HG03558 (cell line): ENCODE measurements around the gene LIMS1.
"Not testable (repeated sequence)": the region's sequence is repeated elsewhere in the genome, so short reads cannot be mapped to it uniquely, and the experiment has no call there.

Source experiments
- ATAC-seq: cut with Tn5 transposase; IDR thresholded peaks from one replicate; pipeline ENCODE4 v1.9.1; 2021; ENCODE audit warnings: moderate number of reproducible peaks; ENCODE audit not compliant: unreplicated experiment; ENCODE audit errors: extremely low read depth

The LIMS1 gene

DNA sequence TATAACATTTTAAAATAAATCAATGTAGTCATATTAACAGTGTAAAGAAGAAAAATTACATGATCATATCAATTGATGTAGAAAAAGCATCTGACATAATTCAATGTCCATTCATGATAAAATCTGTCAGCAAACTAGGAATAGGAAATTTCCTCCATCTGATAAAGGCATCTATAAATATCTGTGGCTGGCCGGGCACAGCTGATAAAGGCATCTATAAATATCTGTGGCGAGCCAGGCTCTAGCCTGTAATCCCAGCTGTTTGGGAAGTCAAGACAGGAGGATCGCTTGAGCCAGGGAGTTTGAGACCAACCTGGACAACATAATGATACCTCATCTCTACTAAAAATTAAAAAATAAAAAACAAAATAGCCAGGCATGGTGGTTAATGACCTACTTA, 166.9 kb downstream of the LIMS1 start:
- ATAC-seq: no peak

DNA sequence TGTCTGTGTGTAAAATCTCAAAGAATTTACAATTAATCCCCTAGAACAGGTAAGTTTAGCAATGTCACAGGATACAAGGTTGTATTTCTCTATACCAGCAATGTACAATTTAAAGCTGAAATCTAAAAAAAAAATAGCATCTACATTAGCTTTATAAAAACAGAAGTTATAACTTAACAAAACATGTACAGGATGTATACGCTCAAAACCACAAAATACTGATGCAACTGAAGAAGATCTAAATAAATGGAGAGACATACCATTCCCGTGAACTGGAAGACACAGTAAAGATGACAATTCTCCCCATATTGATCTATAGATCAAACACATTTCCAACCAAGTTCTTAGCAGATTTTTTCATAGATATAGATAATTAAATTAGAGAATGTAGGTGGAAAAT, 167.5 kb downstream of the LIMS1 start:
- no peak for ATAC-seq

DNA sequence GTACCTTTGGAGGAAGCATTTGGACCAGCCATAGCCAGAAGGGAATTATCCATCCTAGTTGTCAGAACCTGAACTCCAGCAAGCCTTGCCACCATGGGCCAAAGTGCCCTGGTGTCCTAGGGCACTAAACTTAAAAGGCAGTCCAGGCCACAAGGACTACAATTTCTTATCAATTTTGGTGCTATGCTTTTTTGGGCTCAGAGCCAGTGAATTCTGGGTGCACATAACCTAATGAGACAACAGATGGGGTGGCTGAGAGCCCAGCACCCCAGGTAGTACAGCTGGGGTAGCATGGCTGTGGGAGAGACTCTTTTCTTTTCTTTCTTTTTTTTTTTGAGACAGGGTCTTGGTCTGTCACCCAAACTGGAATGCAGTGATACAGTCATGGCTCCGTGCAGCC, 170.6 kb downstream of the LIMS1 start:
- ATAC-seq: no peak

- ATAC-seq: no peak
Measured at GRCh38 chr2:108707300-108707699, 173.0 kb downstream of the LIMS1 start.

DNA sequence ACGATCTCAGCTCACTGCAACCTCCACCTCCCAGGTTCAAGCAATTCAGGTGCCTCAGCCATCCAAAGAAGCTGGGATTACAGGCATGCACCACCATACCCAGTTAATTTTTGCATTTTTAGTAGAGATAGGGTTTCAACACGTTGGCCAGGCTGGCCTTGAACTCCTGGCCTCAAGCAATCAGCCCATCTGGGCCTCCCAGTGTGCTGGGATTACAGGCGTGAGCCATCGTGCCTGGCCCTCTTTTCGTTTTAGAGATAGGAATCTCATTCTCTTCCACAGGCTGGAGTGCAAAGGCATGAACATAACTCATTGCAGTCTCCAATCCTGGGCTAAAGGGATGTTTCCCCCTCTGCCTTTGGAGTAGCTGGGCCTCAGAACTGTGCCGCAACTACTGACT, 182.7 kb downstream of the LIMS1 start:
- ATAC-seq: not testable (repeated sequence)

GRCh38 chr2:108719149-108720044, 185.1 kb downstream of the LIMS1 start, which contains the start of gene RANBP2:
Gene RANBP2 (plus strand): TSS chr2:108719482. CDS start chr2:108719607, 125 bp downstream.
- peak; percentile 97 for ATAC-seq

- not testable (repeated sequence) for ATAC-seq
Measured at GRCh38 chr2:108726048-108726447, 191.8 kb downstream of the LIMS1 start.

DNA sequence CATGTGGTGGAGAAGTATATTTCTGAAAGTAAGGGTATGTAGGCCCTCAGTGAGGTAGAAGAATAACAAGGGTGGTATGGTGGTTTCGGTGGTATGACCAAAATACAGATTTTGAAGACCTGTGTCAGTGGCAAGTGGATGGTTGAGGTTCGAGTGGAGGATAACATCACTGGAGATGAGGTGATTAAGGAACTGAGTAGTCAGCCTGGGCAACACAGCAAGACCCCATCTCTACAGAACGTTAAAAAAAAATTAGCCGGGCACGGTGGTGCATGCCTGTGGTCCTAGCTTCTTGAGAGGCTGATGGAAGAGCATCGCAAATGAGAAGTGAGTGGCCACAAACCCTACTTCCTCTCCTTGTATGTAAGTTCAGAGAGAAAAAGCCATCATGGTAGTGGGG, 200.4 kb downstream of the LIMS1 start:
- ATAC-seq: not testable (repeated sequence)
